Measurements from ENCODE around the gene AUTS2.

The AUTS2 gene

DNA sequence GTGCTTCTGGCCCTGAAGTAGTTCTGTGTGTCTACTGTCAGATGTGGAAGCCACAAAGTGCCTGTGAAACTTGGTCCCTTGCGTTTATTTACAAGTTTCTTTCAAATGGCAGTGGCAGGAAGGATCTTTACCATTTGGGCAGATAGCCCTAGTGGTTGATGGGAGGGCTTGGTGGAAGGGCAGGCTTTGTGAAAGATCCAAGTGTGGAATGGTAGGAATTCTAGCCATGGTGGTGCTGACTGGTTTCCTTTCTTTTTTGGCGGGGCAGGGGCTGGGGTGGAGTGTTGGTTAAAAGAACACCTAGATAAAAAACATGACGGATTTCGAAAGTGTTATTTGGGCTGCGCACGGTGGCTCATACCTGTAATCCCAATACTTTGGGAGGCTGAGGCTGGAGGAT lies 27.0 kb downstream of the AUTS2 start:
- no peak for DNase-seq

DNA sequence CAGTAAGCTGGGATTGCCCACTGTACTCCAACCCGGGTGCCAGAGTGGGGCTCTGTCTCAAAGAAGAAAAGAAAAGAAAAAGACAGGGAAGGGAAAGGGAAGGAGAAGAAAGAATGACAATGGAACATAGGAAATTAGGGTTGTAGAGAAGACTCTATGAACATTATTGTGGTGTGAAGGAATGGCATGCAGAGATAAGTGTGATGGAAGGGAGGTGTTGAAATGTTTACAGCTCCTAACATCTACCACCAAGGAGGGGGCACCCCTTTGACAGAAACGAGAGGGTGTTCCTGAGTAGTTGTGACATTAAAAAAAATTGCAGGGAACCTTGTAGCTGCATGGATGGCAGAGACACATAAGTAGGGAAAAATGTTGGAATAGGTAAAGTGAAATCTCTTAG lies 27.5 kb downstream of the AUTS2 start:
- DNase-seq, result no peak

DNA sequence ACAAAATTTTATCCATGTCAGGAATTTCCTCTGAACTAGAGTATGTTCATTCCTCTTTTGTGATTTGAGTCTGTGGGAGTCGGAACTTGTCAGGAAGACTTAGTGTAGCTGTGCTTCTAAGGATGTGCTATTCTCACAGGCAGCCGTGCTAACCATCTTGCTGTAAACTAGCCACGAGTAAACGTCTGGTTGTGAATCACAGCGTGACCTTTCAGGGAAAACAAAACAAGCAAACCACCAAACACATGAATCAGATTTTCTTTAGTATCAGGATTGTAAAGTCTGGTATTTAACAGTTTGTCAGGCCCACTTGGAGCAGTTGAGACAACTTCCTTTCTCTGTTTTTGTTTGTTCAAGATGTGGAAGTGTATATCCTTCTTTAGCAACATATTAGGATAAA lies 32.0 kb downstream of the AUTS2 start:
- no peak for DNase-seq

DNA sequence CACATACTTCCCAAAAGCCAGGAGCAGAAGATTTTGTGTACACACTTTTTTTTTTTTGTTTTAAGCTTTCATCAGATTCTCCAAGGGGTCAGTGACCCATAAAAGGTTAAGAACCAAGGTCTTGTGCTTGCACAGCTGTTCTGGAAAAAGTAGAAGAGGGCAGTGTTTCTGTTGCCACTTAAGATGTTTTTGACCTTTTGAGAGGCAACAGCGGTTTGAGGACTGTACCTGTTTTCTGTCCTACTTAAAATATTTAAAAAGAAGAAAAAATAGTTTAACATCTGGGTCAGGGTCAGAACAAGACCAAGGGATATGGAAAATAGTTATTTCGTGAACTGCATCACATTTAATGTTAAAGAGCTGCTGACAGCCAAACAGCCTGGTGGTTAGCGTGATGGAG lies 32.9 kb downstream of the AUTS2 start:
- DNase-seq, result no peak

DNA sequence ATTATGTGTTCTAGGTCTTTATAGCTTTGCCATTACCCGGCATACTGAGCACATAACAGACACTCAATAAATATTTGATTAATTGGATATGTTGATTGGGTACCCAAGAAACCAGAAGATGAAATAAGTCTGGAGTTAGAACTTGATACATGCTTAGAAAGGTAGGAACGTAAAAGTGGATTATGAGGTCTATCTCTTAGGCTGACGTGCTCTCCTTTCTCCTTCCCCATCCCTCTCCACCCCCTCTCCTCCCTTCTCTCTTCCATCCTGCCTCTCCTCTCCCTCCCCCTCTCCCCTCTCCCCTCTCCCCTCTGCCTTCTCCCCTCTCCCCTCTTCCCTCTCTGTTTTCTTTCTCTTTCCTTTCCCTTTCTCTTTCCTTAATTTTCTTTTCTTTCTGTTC lies 34.0 kb downstream of the AUTS2 start:
- DNase-seq, result no peak

DNA sequence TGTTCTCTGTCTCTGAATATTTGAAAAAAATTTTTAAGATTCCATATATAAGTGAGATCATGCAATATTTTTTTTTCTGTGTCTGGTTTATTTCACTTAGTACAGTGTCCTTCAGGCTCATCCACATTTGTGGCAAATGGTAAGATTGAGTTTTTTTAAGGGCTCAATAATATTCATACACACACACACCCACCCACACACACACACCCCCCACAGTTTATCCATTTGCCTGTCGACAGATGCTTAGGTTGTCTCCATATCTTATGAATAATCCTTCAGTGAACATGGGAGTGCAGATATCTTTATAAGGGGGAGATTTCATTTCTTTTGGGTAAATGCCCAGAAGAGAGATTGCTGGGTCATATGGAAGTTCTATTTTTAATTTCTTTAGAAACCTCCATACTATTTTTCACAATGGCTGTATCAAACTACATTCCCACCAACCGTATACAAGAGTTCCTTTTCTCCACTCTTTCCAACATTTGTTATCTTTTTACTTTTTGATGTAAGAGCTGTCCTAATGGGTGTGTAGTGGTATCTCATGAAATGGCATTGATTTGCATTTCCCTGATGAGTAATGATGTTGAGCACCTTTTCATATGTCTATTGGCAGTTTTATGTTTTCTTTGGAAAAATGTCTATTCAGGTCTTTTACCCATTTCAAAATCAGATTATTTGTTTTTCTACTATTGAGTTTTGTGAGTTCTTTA lies 35.0 kb downstream of the AUTS2 start:
- DNase-seq, result no peak

DNA sequence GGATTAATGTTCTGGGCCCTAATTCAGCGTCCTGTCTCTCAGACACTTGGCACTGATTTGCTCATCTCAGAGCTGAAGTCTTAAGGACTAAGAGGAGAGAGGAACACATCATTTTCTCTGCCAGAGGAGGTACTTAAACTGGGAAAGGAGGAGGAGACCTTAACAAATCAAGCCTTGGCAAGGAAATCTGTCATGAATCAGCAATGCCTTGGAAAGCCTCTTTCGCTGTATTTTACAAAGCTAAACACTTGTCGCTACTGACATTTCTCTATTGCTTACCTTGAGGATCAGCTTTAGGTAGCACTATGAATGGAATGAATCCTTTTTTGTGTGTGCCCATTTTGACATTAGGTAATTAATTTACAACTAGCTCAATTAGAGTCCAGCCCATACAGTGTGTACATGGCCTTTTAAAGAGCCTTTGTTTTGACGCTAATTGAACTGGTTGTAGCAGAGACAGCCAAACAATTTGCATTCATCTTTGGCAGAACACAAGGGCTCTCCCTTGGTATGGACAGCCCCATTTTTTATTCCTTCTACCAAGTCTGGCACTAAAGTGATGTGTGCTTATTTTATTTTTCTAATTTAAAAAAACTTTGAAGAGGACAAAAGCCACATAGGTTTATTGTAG lies 37.4 kb downstream of the AUTS2 start:
- no peak for DNase-seq

DNA sequence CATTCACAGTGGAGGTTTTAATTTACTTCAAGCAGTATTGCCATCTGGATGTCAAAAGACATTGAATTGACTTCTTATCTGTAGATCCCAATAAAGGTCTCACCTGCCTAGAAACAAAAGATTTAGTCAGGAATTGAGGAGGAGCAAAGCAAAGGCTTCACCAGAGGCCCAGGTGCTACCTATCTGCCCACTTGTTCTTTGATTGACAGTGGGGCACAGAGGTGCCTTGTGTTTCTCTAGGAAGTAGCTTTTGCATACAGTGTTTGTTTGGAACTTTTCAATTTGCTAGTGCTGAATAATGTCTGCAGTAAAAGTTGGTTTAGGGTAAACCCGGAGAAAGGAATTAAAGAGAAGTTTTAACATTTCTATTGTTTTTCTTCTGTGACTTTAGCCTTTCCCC lies 40.4 kb downstream of the AUTS2 start:
- DNase-seq, result no peak

DNA sequence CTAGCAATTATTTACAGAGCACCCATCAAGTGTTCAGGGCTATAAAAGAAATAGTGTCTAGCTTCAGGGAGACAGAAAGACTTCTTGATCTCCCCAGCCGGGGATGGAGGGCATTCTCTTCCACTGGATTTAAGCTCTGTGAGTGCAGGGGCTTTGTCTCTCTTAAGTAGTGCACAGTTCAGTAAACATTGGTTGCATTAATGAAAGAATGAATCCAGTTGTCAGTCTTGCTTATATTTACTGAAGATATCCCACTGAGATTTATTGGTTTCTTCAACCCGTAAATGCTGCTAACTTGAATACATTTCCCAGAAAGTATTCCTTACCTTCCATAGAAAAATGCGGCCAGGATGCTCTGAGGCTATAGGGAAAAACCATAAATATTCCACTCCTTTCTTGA lies 41.9 kb downstream of the AUTS2 start:
- no peak for DNase-seq

DNA sequence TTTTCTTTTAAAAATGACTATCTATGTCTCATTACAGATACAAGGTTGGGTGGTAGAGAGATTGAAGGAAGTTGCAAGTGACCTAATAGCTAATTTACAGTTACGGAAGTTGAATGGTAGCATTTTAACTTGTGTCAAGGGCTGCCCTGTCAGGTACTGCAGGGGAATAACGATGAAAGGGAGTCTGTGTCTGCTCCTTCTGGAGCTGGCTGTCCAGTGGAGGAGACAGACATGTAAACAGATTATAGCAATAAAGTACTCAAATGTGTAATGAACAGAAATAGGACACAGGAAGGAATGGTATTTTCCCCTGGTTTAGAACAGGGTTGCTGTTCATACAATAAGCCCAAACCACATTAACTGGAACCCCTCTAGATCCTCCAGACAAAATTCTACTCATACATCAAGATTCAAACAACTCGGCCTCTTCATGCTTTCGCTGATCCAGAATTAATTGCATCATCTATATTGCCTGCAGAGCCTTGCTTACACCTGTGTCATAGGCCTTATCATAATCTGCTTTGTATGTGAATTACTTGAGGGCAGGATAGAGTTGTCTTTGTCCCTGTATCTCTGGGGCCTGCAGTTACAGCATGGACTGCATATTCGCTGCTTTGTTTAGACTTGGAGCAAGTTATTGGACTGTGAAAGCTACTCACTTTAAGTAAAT lies 42.8 kb downstream of the AUTS2 start:
- DNase-seq, result no peak

DNA sequence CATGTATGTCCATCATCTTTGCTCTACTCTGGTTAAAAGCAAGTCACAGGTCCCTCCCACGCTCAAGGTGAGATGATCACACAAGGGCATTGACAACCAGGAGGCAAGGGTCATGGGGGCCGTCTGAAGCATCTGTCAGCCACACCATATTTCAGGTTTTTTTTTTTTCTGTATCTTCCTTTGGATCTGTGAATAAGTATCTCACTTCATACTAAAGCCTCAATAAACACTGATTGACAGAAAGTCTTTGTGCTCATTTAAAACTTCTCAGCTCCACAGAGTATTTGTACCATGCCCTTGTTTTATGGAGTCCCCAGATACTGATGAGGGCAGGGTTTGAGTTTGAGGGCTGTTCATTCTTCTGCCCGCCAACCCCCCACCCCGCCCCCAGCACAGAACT lies 45.0 kb downstream of the AUTS2 start:
- DNase-seq, result no peak

DNA sequence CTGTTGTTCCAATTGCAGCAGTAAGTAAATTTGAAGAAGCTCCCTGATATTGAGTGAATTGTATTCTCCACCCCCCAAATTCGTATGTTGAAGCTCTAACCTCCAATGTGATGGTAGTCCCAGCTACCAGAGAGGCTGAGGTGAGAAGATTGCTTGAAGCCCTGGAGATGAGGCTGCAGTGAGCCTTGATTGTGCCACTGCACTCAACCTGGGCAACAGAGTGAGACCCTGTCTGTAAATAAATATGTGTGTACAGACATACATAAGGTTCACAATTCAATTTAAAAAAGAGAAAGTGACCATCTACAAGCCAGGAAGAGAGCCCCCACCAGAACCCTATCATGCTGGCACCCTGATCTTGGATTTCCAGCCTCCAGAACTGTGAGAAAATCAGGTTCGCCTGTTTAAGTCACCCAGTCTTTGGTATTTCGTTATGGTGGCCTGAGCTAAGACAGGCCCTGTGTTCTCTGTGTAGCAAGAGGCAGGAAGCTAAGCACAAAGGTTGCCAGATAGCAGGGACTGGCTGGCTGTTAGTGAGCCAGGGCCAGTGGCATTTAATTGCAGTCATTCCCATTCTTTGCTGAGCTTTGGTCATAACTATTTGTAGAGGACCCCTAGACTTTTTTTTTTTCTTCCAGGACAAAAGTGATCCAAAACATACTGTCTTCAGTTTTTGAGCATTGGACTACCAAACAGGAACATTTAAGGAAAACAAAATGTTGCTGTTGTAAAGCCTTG lies 45.6 kb downstream of the AUTS2 start:
- no peak for DNase-seq

DNA sequence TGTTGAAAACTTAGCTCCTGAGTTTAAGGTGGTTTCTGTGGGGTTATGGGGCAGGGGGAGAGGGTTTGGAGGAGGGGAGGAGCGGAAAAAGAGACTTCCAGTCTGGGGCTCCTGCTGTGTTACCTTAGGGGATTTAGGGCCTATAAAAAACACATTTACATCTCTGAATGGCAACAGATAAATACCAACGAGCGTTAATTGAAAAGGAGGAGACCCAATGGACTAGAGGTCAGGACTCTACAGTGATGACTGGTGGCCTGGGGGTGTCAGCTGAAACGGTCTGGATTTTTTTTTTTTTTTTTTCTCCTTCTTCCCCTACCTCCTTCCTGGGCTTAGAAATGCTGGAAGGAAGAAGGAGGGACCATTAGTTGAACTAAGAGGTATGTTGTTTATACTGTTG lies 47.4 kb downstream of the AUTS2 start:
- DNase-seq, result no peak

DNA sequence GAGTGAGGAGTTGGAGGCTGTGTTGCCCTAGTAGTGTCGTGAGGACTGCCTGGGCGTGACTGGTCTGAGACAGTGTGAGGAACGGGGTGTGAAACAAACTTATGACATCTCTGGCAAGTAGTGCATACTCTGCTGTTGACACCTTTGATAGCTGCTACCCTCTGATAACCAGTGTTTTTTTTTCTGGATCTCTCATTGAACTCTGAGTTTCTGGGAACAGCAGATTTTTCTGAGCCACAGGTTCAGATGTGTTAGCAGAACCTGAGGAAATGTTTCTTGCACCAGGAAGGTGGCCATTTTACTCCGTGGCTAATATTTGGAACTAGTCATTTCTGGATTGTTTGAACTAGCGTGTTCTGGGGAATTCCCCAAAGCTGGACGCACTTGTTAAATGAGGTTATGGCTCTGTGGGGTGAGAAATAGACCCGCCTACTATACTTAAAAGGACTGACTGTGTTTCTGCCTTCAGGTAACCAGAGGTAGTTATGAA lies 52.9 kb downstream of the AUTS2 start:
- no peak for DNase-seq

DNA sequence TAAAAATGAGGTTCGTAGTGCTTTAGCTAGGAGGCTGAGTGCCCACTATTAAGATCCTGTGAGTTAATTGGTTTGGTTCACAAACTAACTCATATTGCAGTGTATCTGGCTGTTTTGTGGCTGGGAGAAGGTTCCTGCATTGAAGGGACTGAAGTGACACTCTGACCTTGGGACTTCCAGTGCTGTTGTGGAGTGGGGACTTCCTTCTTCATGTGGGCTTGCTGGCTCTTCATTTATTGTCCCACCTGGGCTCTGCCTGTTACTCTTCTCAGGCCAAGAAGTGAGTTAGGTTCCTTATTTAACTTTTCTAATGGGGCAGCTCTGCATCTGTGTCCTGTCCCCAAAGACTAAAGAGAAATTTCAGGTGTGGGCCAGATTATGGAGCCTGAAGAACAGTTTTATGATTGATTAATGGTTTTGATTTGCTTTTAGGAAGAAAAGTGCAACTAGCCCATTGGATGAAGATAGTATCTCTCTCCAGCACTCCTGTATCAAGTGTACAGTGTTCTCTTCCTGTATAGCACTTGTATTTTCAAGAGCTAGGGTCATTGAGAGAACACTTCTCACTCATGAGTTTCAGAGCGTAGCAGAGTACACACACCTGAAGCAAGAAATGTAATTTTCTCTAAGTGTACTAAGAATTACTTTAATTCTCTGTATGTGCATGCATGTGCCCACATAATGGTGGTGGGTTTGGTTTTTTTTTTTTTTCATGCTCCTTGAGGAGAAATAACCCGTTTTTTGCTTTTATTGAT lies 54.8 kb downstream of the AUTS2 start:
- DNase-seq, result peak; percentile 81

DNA sequence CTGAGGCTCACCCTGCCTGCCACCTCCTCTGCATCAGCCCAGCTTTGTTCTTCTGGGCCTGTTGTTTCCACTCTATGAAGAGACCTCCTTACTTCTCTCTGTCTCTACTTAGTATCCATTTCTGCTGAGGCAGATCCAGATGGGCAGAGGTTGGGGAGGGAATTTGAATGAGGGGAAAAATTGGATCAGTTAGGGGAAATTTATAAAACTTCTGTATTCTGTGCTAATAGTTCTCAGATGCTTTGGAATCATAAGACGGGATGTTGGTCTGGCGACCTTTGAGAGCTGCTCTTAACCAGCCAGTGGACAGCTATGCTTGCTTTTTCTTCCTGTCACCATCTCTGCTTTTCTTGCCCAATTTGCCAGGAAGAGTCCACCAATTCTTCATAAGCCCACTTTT lies 55.5 kb downstream of the AUTS2 start:
- no peak for DNase-seq

DNA sequence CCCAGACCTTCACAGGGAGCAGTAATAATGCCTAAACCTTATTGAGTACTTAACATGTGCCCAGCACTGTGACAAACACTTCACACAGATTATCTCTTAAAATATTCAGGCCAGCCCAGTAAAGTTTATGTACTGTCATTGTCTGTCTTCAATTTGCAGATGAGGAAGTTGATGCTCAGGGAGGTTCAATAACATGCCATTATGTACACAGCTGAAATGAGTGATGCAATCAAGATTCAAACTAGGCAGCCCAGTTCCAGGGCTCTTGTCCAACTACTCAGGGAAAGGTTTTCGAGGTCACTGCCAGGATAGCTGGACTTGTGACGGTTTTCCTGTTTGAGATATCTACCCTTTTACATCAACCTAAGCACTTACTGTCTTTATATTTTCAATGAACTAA lies 56.1 kb downstream of the AUTS2 start:
- no peak for DNase-seq

DNA sequence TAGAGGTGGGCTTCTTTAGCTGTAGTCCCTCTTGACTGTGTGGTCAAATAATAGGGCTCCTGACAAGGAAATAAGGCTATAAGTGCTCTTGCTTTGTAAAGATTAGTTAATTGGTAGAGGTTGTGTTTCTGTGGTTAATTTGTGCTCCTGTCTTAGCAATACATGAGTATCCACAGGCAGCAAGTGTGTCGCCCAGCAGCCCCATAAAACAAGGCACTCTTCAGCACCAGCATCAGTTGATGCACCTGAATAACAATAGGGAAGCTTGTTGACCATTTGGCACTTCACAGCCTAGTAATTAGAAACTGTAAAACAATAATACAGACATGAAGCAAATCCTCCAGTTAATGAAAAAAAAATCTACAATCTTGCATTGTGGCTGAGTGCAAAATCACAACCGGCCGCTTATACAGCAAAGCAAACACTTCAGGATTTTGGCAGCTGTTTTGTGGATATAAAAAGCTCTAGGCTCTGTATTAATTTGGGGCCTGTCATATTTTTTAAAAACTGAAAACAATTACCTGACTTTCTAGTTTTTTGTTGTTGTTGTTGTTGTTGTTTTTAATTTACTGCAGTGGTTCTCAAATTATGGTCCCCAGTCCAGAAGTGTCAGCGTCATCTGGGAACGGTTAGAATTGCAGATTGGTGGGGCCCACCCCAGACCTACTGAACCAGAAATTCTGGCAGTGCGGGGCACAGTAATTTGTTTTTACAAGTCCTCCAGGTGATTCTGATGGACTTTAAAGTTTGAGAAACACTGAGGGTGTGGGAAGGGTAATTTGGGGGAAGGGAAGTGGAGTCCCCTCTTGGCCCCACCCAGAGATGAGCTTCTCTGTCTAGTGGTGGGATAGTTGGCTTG lies 56.8 kb downstream of the AUTS2 start:
- no peak for DNase-seq

DNA sequence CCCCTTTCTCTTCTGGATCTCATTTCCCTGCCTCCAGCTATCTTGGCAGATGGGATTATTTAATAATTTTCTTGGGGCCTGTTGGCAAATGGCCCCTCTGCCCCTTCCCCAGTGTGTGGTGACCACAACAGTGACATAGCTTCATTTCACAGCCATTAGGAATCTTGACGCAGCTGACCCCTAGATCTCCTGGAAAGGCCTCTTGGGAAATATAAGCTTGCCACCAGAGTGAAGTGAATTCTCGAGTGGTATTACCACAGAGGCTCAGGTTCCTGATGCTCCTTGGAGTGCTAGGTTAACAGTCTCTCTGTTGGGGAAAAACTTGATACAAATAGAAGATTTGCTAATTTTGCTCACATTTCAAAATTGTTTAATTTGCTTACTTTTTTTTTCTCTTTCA lies 57.8 kb downstream of the AUTS2 start:
- no peak for DNase-seq

DNA sequence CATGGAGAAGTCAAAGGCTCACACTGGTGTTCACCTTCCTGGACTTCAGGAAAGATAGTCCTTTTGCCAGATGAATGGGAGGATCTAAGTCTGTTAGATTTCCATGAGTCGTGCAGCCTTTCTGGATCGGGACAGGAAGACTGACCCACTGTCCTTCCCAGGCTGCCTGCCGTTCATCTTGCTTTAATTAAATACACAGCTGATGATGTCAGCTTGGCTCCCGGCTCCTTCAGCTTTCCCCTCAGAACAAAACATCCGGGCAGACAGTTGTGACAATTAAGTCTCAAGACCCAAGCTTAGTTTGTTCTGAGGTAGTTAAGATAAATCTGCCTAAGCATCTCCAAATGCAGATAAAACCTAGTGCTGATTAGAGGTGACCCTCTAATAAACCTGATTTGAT lies 58.6 kb downstream of the AUTS2 start:
- no peak for DNase-seq

DNA sequence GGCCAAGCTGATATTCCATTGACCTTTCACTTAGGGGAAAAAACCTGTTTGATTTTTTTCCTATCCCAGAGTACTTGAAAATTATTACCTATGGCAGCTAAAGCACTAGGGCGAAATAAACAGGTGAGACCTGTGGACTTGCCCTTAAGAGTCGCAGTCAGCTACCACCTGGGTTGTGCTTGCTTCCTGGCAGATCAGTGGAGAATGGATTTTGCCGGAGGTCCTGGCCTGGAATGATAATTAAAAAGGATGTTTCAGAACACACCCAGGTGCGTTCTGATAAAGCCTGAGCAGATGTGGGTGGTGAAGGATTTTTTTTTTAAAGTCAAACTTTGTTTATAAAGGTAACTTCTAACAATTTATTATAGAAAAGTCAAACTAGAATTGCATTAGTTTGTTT lies 59.1 kb downstream of the AUTS2 start:
- DNase-seq, result no peak

DNA sequence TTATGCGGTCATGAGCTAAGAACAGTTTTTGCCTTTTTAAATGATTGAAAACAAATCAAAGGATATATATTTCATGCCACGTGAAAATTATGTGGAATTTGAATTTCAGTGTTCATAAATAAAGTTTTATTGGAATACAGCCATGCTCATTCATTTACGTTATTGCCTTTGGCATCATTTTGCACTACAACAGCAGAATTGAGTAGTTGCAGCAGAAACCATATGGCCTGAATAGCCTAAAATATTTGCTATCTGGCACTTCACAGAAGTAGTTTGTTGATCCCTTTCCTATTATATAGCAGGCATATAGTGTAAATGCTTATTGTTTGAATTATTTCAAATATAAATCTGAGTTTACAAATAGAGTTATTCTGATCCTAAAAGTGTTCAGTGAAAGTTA lies 59.7 kb downstream of the AUTS2 start:
- DNase-seq, result no peak
